Pancreas (tissue), 10 donors: ENCODE data around the gene KCNH1. TPM values are rescaled to one million over a fixed set of nuclear protein-coding genes. Genes with fewer than 3 reads are reported as not detected.
"Not testable (repeated sequence)": the region's sequence is repeated elsewhere in the genome, so short reads cannot be mapped to it uniquely, and the experiment has no call there.

Experiments
- ATAC-seq, 4 donors: fragments of 200-7000 bp; cut with Tn5 transposase; one replicate each; pipeline versions ENCODE4 v1.8.0 to v1.9.1; 2020; ENCODE audit warnings: mild to moderate bottlenecking in 4 of 4, moderate library complexity in 4 of 4
- DNase-seq, 6 donors: peaks; one replicate each; pipeline ENCODE4 v3.0.0-alpha.2; 2020
- FAIRE-seq: peaks from 2 replicates; lab custom pipeline; 2012; peaks lifted over from hg19 to GRCh38; lab: Jason Lieb, UNC
- H3K27ac ChIP-seq, 4 donors: fragments of 200-600 bp; sonication (generic); 1 replicate in 3 of 4; 2 replicates in 1 of 4; pipeline versions ENCODE4 v1.5.0 to v1.8.0; 2020
- H3K27me3 ChIP-seq, 4 donors: fragments of 200-600 bp; one replicate each; pipeline ENCODE4 v1.8.0; 2021
- H3K36me3 ChIP-seq, 3 donors: fragments of 200-600 bp; sonication (generic) in 1 of 3; one replicate each; pipeline versions ENCODE4 v1.5.0 to v1.8.0; 2020 to 2021
- H3K4me1 ChIP-seq, 3 donors: fragments of 200-600 bp; one replicate each; pipeline ENCODE4 v1.8.0; 2021
- H3K4me3 ChIP-seq, 4 donors: fragments of 200-600 bp; sonication (generic) in 2 of 4; one replicate each; pipeline versions ENCODE4 v1.5.0 to v1.8.0; 2020 to 2021
- H3K9me3 ChIP-seq, 4 donors: fragments of 200-600 bp; one replicate each; pipeline ENCODE4 v1.8.0; 2021
- CTCF ChIP-seq, 4 donors: fragments of 200-600 bp; sonication (generic) in 3 of 4; IDR thresholded peaks; one replicate each; pipeline versions ENCODE4 v1.5.0 to v1.8.0; 2021; ENCODE audit warnings: antibody characterized with exemption in 4 of 4
- WGBS, 2 donors: extraction: QIAGEN DNeasy Blood & Tissue Kit; methylation state at CpG; one replicate each; pipeline ENCODE4 v1.1.7; 2013; 5-methylcytosine and 5-hydroxymethylcytosine counted together
- intact Hi-C, 3 donors: fragments of 100-400 bp; cut with DNase I; formaldehyde crosslinking; loops; one replicate each; pipeline versions ENCODE4 v1.11.1 to v1.14.2; 2022
- polyA plus RNA-seq, 2 donors: library from polyadenylated mRNA; stranded (reverse); fragments of 200-250 nt; gene quantifications; one replicate each; pipeline ENCODE4 v1.2.3, GENCODE V29; 2013
- total RNA-seq, 6 donors: library from RNA; stranded (reverse); fragmentation: NEBNext Ultra II Directional in 4 of 6; extraction: Animal tissue kit (Norgen Biotek cat#: 25700) in 4 of 6; gene quantifications; one replicate each; pipeline versions ENCODE4 v1.2.1 to v1.2.4, GENCODE V29; 2021 to 2023
- donor health status: healthy with polysubstance abuse.
- donor health status: DM: no; HTN: no; CAD: no; lungs with moderate emphysema.
- donor health status: DM: no; HTN: no; CAD: no.
- donor health status: control.
- donor health status: control.
- donor health status: Bipolar disorder and iron deficiency.
- donor health status: DM: yes; HTN: yes; CAD: no.
- donor health status: DM: no; HTN: no; CAD: no.
- donor health status: DM: no; HTN: no; CAD: no.
- donor health status: DM: yes; HTN: yes; CAD: no.

Gene KCNH1
- total and polyA plus RNA-seq, 8 donors = 0.24 to 0.61 (median 0.36) TPM

GRCh38 chr1:211009944-211010343, 124.0 kb downstream of the KCNH1 start:
- Histone ChIP-seq H3K36me3 (no peaks in the 10 kb centered on the region), H3K4me3 (no peak overlapping the region), H3K27ac (no peak overlapping the region), H3K4me1 (no peaks in the 10 kb centered on the region), H3K9me3 (no peaks in the 10 kb centered on the region), H3K27me3 (no peaks in the 10 kb centered on the region)
- DNase-seq = no peak
- no peak for TF ChIP-seq CTCF (IDR thresholded peaks at IDR 0.05)
- 31 to 49% methylated on average over 5 of the region's 5 CpGs for WGBS, 2 donors
- FAIRE-seq = no peak
- intact Hi-C loops = no loop called here
- no peak for ATAC-seq

GRCh38 chr1:211007830-211008229, 126.1 kb downstream of the KCNH1 start:
- H3K27me3 ChIP-seq = no peaks in the 10 kb centered on the region
- TF ChIP-seq CTCF (IDR thresholded peaks at IDR 0.05) = no peak
- intact Hi-C loops = no loop called here
- no peaks in the 10 kb centered on the region for H3K36me3 ChIP-seq
- no peaks in the 10 kb centered on the region for H3K4me1 ChIP-seq
- DNase-seq = no peak
- no peak overlapping the region for H3K27ac ChIP-seq
- FAIRE-seq = no peak
- no peak overlapping the region for H3K4me3 ChIP-seq
- no peaks in the 10 kb centered on the region for H3K9me3 ChIP-seq
- WGBS, 2 donors = 73 to 76% methylated on average over 1 of the region's 1 CpG
- no peak for ATAC-seq

DNA sequence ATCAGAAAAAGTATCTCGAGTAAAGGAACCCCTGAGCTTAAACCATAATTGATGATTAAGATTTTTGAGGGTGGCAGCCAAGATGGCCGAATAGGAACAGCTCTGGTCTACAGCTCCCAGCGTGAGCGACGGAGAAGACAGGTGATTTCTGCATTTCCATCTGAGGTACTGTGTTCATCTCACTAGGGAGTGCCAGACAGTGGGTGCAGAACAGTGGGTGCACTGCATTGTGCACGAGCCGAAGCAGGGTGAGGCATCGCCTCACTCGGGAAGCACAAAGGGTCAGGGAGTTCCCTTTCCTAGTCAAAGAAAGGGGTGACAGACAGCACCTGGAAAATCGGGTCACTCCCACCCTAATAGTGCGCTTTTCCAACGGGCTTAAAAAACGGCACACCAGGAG, 138.0 kb downstream of the KCNH1 start:
- H3K27ac ChIP-seq, H3K4me3 ChIP-seq, H3K27me3 ChIP-seq, H3K4me1 ChIP-seq, DNase-seq, H3K36me3 ChIP-seq, intact Hi-C loops, ATAC-seq, H3K9me3 ChIP-seq, FAIRE-seq: not testable (repeated sequence)
- whole genome bisulfite sequencing, 2 donors = 75 to 84% methylated on average over 13 of the region's 13 CpGs

- no peak overlapping the region for H3K27ac ChIP-seq
- ATAC-seq (no peak), FAIRE-seq (no peak), DNase-seq (no peak)
- whole genome bisulfite sequencing, 2 donors = 41 to 59% methylated on average over 4 of the region's 4 CpGs
- TF ChIP-seq CTCF (IDR thresholded peaks at IDR 0.05) = no peak
- H3K36me3 ChIP-seq = no peaks in the 10 kb centered on the region
- no peak overlapping the region for H3K4me3 ChIP-seq
- no peaks in the 10 kb centered on the region for H3K4me1 ChIP-seq
- H3K27me3 ChIP-seq = no peaks in the 10 kb centered on the region
- intact Hi-C loops = no loop called here
- no peaks in the 10 kb centered on the region for H3K9me3 ChIP-seq
Measured at GRCh38 chr1:210992837-210993236, 141.1 kb downstream of the KCNH1 start.

DNA sequence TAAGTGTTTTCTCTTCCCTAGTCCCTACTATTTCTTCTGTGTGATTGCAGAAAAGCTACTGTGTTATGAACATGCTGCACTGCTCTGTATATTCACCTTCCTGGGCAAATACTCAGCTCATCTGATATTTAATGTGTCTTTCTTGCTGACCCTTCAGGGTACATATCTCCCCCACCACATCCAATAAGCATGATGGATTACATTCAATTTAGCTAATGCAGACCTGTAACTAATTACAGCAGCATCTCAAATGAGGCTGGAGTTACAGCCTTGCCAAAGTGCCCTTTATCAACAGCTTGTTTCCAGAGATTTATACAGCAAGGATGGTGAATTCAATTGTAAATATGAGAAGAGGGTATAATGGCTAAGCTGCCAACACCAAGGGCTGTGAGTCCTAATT, 144.0 kb downstream of the KCNH1 start:
- DNase-seq = no peak
- FAIRE-seq = no peak
- no peak overlapping the region for H3K4me3 ChIP-seq
- no peaks in the 10 kb centered on the region for H3K27me3 ChIP-seq
- no peak for TF ChIP-seq CTCF (IDR thresholded peaks at IDR 0.05)
- H3K4me1 ChIP-seq = no peaks in the 10 kb centered on the region
- intact Hi-C loops = no loop called here
- ATAC-seq = no peak
- H3K36me3 ChIP-seq = no peaks in the 10 kb centered on the region
- no peak overlapping the region for H3K27ac ChIP-seq
- H3K9me3 ChIP-seq = no peaks in the 10 kb centered on the region

DNA sequence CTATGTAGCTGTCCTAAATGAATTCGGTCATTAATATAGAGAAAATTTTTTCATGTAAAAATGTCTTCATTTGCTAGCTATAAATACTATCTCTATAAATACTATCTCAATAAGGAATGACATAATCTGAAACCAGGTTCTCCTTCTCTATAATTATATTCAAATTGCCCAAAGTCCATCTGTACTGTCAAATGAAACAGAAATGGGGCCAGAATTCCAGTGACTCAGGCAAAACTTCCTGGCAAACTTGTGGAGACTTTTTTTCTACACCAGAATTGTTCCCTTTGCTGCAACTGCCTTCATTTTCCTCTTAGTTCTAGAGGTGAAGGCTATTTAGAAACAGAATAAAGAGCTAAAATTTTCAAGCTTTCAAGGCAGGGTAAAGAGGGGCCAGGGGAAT, 152.5 kb downstream of the KCNH1 start:
- H3K4me3 ChIP-seq = no peak overlapping the region
- H3K9me3 ChIP-seq = no peaks in the 10 kb centered on the region
- no peak overlapping the region for H3K27ac ChIP-seq
- 85 to 97% methylated on average over 1 of the region's 1 CpG for WGBS, 2 donors
- no peak for FAIRE-seq
- H3K4me1 ChIP-seq = no peaks in the 10 kb centered on the region
- no peak for TF ChIP-seq CTCF (IDR thresholded peaks at IDR 0.05)
- intact Hi-C loops = no loop called here
- no peak for ATAC-seq
- no peaks in the 10 kb centered on the region for H3K36me3 ChIP-seq
- no peak for DNase-seq
- H3K27me3 ChIP-seq = no peaks in the 10 kb centered on the region
